NT2/D1 (cell line): ENCODE results near the gene RHBDL2.

Source experiments
- DNase-seq: peaks from one replicate; pipeline ENCODE4 v3.0.0-alpha.2; 2011; ENCODE audit warnings: low read depth, low spot score
- H3K27me3 ChIP-seq: 2 replicates; pipeline ENCODE4 v1.6.0; 2011; ENCODE audit warnings: mild to moderate bottlenecking; ENCODE audit not compliant: insufficient read length, insufficient read depth
- H3K36me3 ChIP-seq: 2 replicates; pipeline ENCODE4 v1.6.1; 2011; ENCODE audit warnings: mild to moderate bottlenecking, low read length, mixed read lengths; ENCODE audit not compliant: insufficient read depth, insufficient read length
- H3K4me1 ChIP-seq: 2 replicates; pipeline ENCODE4 v1.5.1; 2011; ENCODE audit not compliant: insufficient read depth, insufficient read length
- H3K4me3 ChIP-seq: 2 replicates; pipeline ENCODE4 v1.5.1; 2011; ENCODE audit warnings: low read depth; ENCODE audit not compliant: insufficient read length
- H3K9ac ChIP-seq: 2 replicates; pipeline ENCODE4 v1.6.0; 2011; ENCODE audit warnings: low read depth; ENCODE audit not compliant: insufficient read length
- H3K9me3 ChIP-seq: 2 replicates; pipeline ENCODE4 v1.5.1; 2011; ENCODE audit warnings: mild to moderate bottlenecking, low read length; ENCODE audit not compliant: insufficient read depth
- SUZ12 ChIP-seq: IDR thresholded peaks from 2 replicates; pipeline ENCODE4 v1.6.1; 2011; ENCODE audit not compliant: insufficient read length, insufficient read depth; ENCODE audit errors: extremely low read depth
- YY1 ChIP-seq: IDR thresholded peaks from 2 replicates; pipeline ENCODE4 v1.6.1; 2011; ENCODE audit not compliant: insufficient read length, insufficient read depth
- ZNF274 ChIP-seq: IDR thresholded peaks from 2 replicates; pipeline ENCODE4 v1.6.1; 2011; ENCODE audit warnings: mild to moderate bottlenecking, low read depth, low read length

RHBDL2 gene

GRCh38 chr1:38929054-38929453 lies 12.6 kb downstream of the RHBDL2 start:
- TF ChIP-seq YY1 (no peak), SUZ12 (no peak), ZNF274 (no peak)

GRCh38 chr1:38926091-38926490 lies 15.5 kb downstream of the RHBDL2 start:
- no peak for DNase-seq
- Histone ChIP-seq H3K9me3 (peaks cover 5% of the 10 kb centered on the region; the same call in 1 of the 2 replicates), H3K9ac (no peak overlapping the region), H3K36me3 (no peaks in the 10 kb centered on the region), H3K27me3 (no peaks in the 10 kb centered on the region), H3K4me3 (no peak overlapping the region), H3K4me1 (peaks cover 3% of the 10 kb centered on the region)
- TF ChIP-seq YY1 (no peak), ZNF274 (no peak), SUZ12 (no peak)

More at GRCh38 chr1:38929054-38929453, 12.6 kb downstream of the RHBDL2 start:
- peaks cover 3% of the 10 kb centered on the region for H3K4me1 ChIP-seq
- no peaks in the 10 kb centered on the region for H3K36me3 ChIP-seq
- no peaks in the 10 kb centered on the region for H3K27me3 ChIP-seq
- H3K4me3 ChIP-seq = no peak overlapping the region
- no peak overlapping the region for H3K9ac ChIP-seq
- DNase-seq = no peak
- no peaks in the 10 kb centered on the region for H3K9me3 ChIP-seq

- Histone ChIP-seq H3K9me3 (peaks cover 5% of the 10 kb centered on the region; the same call in 1 of the 2 replicates), H3K9ac (no peak overlapping the region), H3K27me3 (no peaks in the 10 kb centered on the region), H3K4me1 (peaks cover 3% of the 10 kb centered on the region), H3K36me3 (no peaks in the 10 kb centered on the region), H3K4me3 (no peak overlapping the region)
- TF ChIP-seq ZNF274 (no peak), YY1 (no peak), SUZ12 (no peak)
- DNase-seq = no peak
Observed at GRCh38 chr1:38925391-38925790, 16.2 kb downstream of the RHBDL2 start.

- DNase-seq = no peak
- Histone ChIP-seq H3K9ac (no peak overlapping the region), H3K36me3 (no peaks in the 10 kb centered on the region), H3K4me3 (no peak overlapping the region), H3K9me3 (peaks cover 5% of the 10 kb centered on the region; the same call in 1 of the 2 replicates), H3K4me1 (peaks cover 5% of the 10 kb centered on the region), H3K27me3 (no peaks in the 10 kb centered on the region)
- TF ChIP-seq YY1 = no peak
- no peak for TF ChIP-seq ZNF274
- no peak for TF ChIP-seq SUZ12
Observed at GRCh38 chr1:38923607-38924006, 18.0 kb downstream of the RHBDL2 start.

GRCh38 chr1:38919130-38919529 lies 22.5 kb downstream of the RHBDL2 start:
- H3K9me3 ChIP-seq = peaks cover 5% of the 10 kb centered on the region; the same call in 1 of the 2 replicates
- no peak overlapping the region for H3K9ac ChIP-seq
- no peaks in the 10 kb centered on the region for H3K36me3 ChIP-seq
- H3K4me1 ChIP-seq = peaks cover 3% of the 10 kb centered on the region
- no peaks in the 10 kb centered on the region for H3K27me3 ChIP-seq
- TF ChIP-seq ZNF274 (no peak), YY1 (no peak), SUZ12 (no peak)
- DNase-seq = no peak
- H3K4me3 ChIP-seq = no peak overlapping the region

GRCh38 chr1:38918568-38918967 lies 23.1 kb downstream of the RHBDL2 start:
- TF ChIP-seq SUZ12 (no peak), YY1 (no peak), ZNF274 (no peak)
- H3K9ac ChIP-seq = no peak overlapping the region
- peaks cover 3% of the 10 kb centered on the region for H3K4me1 ChIP-seq
- no peaks in the 10 kb centered on the region for H3K36me3 ChIP-seq
- no peaks in the 10 kb centered on the region for H3K27me3 ChIP-seq
- H3K9me3 ChIP-seq = peaks cover 5% of the 10 kb centered on the region; the same call in 1 of the 2 replicates
- no peak for DNase-seq
- H3K4me3 ChIP-seq = no peak overlapping the region

GRCh38 chr1:38917772-38918171 lies 23.9 kb downstream of the RHBDL2 start:
- H3K9ac ChIP-seq = no peak overlapping the region
- no peak overlapping the region for H3K4me3 ChIP-seq
- peaks cover 3% of the 10 kb centered on the region for H3K4me1 ChIP-seq
- 0 out of 2 replicates have a peak, but pooled peaks cover under 1% of the 10 kb centered on the region for H3K9me3 ChIP-seq
- H3K36me3 ChIP-seq = no peaks in the 10 kb centered on the region
- DNase-seq = no peak
- TF ChIP-seq YY1 (no peak), SUZ12 (no peak), ZNF274 (no peak)
- no peaks in the 10 kb centered on the region for H3K27me3 ChIP-seq

- Histone ChIP-seq H3K4me1 (peaks cover 3% of the 10 kb centered on the region), H3K9me3 (no peaks in the 10 kb centered on the region), H3K27me3 (no peaks in the 10 kb centered on the region), H3K4me3 (no peak overlapping the region), H3K9ac (no peak overlapping the region), H3K36me3 (no peaks in the 10 kb centered on the region)
- TF ChIP-seq SUZ12 (no peak), ZNF274 (no peak), YY1 (no peak)
- no peak for DNase-seq
Observed at GRCh38 chr1:38917337-38917736, 24.3 kb downstream of the RHBDL2 start.
